Measurements from ENCODE around the gene CAPN13. TPM values are rescaled to one million over a fixed set of nuclear protein-coding genes. Genes with fewer than 3 reads are reported as not detected.

Gene CAPN13
- total and polyA plus RNA-seq, 10 of the 15 experiments (the other 5 are each of a cell fraction or from before 2014, with no cell fraction given) = 0.03 to 0.10 (median 0.06) TPM; not detected in 7

DNA sequence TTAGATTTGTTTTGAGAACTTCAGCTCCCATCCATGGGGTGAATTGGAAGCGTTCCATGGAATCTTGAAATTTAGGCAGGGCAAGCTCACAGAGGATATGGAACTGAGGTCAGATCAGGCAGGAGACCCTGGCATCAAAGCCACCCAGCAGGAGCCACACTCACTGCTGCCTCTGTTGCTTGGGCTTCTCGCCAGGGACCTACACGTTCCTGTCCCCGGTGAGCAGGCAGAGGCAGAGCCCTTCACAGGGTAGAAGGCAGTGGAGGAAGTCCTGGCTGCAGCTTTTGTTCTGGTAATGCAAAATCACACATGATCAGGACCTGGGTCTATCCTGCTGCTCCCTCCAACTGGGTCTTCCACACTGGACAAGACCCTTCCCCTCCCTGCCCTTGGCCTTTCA lies 42.1 kb downstream of the CAPN13 start:
- FAIRE-seq = no peak
- BruUV-seq (replicated peaks) = no TSS peak
- WGBS (ENCODE audit: insufficient coverage, insufficient replicate concordance, low lambda C conversion rate, missing lambda C conversion rate) = 3% methylated on average over 4 of the region's 4 CpGs
- Histone ChIP-seq H3K4me2 (ENCODE audit: control insufficient read depth, insufficient read depth) (no peak overlapping the region), H3K36me3 (ENCODE audit: control insufficient read depth in 2 of 2, insufficient read depth in 2 of 2, low read length in 1 of 2) (no peaks in the 10 kb centered on the region), H3K9me3 (replicated peaks; ENCODE audit: control insufficient read depth, insufficient read depth, low read length) (no peaks in the 10 kb centered on the region), H3K4me1 (ENCODE audit: control insufficient read depth, insufficient read depth, low read length) (no peaks in the 10 kb centered on the region), H3K9ac (ENCODE audit: control insufficient read depth, insufficient read depth, low read length) (no peak overlapping the region), H3K27me3 (replicated peaks in 1 of 2; ENCODE audit: control insufficient read depth in 2 of 2, insufficient read depth in 2 of 2, low read length in 1 of 2) (peaks cover 0 to 4% of the 10 kb centered on the region in 2 experiments; a peak in 3 of 4 replicates), H2AFZ (ENCODE audit: control insufficient read depth, low read depth, low read length) (no peak overlapping the region), H3K79me2 (ENCODE audit: control insufficient read depth, insufficient read depth, low read length) (no peaks in the 10 kb centered on the region), H3K4me3 (no peak overlapping the region), H3K27ac (ENCODE audit: control insufficient read depth, insufficient read depth) (no peak overlapping the region), H4K20me1 (ENCODE audit: control insufficient read depth, insufficient read depth) (no peaks in the 10 kb centered on the region)
- TF ChIP-seq NR2F1 (conservative IDR thresholded peaks at IDR 0.05) (no peak), TARDBP (IDR thresholded peaks at IDR 0.05; ENCODE audit: borderline replicate concordance) (no peak), CBFB (IDR thresholded peaks at IDR 0.05; ENCODE audit: low read depth) (no peak), KDM1A (IDR thresholded peaks at IDR 0.05; ENCODE audit: borderline replicate concordance) (no peak), EED (IDR thresholded peaks at IDR 0.05; ENCODE audit: low read depth) (no peak), SMAD5 (IDR thresholded peaks at IDR 0.05; ENCODE audit: low read depth) (no peak), SREBF1 (IDR thresholded peaks at IDR 0.05; ENCODE audit: low read length) (no peak), PRDM15 (CRISPR knock-in tag; IDR thresholded peaks at IDR 0.05) (no peak), PAX8 (IDR thresholded peaks at IDR 0.05) (no peak)
- in situ Hi-C loops (cut with MboI) = no loop called here
- no peak for DNase-seq (ENCODE audit: low read depth, low spot score)
- ChIA-PET CTCF (no interaction called here), SMC1A (ENCODE audit: uncharacterized antibody, unreplicated experiment) (interaction anchor here (0.7 kb wide), 1 partner anchor 27 kb away, joined by 3 read pairs; no protein-coding TSS in a partner anchor), POLR2A (no interaction called here), RAD21 (ENCODE audit: unreplicated experiment) (no interaction called here)
- ATAC-seq = no peak
- intact Hi-C loops (cut with micrococcal nuclease; ENCODE audit: unreplicated experiment) = no loop called here

Measured in GM12878 (cell line).